Natural killer cell (primary cell): ENCODE results near the gene USP11. TPM values are rescaled to one million over a fixed set of nuclear protein-coding genes. Genes with fewer than 3 reads are reported as not detected.

ENCODE experiments used
- ATAC-seq, 3 donors: fragments of 150-1000 bp in 2 of 3; fragments of 200-7000 bp in 1 of 3; cut with Tn5 transposase; 1 replicate in 1 of 3; 2 replicates in 2 of 3; pipeline ENCODE4 v1.10.0; 2021; ENCODE audit warnings: mild to moderate bottlenecking in 2 of 3, moderate library complexity in 2 of 3
- DNase-seq, 2 donors: peaks; one replicate each; pipeline versions ENCODE4 v3.0.0 to v3.0.0-alpha.2; 2013 to 2021; ENCODE audit warnings: mixed read lengths in 1 of 2
- H3K27ac ChIP-seq: one replicate; pipeline ENCODE4 v1.5.1; 2013; ENCODE audit warnings: mild to moderate bottlenecking, low read length
- H3K27me3 ChIP-seq: one replicate; pipeline ENCODE4 v1.6.1; 2013; ENCODE audit warnings: low read length; ENCODE audit not compliant: control insufficient read depth, insufficient read depth
- H3K36me3 ChIP-seq: one replicate; pipeline ENCODE4 v1.6.1; 2013; ENCODE audit warnings: low read length; ENCODE audit not compliant: control insufficient read depth, insufficient read depth
- H3K4me1 ChIP-seq: one replicate; pipeline ENCODE4 v1.6.1; 2013; ENCODE audit warnings: low read length; ENCODE audit not compliant: control insufficient read depth, insufficient read depth
- H3K4me3 ChIP-seq: one replicate; pipeline ENCODE4 v1.5.1; 2013; ENCODE audit warnings: low read length
- H3K9me3 ChIP-seq: one replicate; pipeline ENCODE4 v1.6.1; 2013; ENCODE audit warnings: low read length; ENCODE audit not compliant: control insufficient read depth, insufficient read depth
- H3K27ac Mint-ChIP-seq, 2 donors: one replicate each; pipeline ENCODE4 v1.8.0; 2022; ENCODE audit warnings: mild to moderate bottlenecking in 2 of 2, mixed read lengths in 2 of 2, moderate library complexity in 1 of 2
- H3K27me3 Mint-ChIP-seq, 2 donors: one replicate each; pipeline ENCODE4 v1.8.0; 2022; ENCODE audit warnings: low read depth in 2 of 2, mixed read lengths in 2 of 2
- H3K36me3 Mint-ChIP-seq: one replicate; pipeline ENCODE4 v1.8.0; 2022; ENCODE audit warnings: mixed read lengths
- H3K4me1 Mint-ChIP-seq, 2 donors: one replicate each; pipeline ENCODE4 v1.8.0; 2022; ENCODE audit warnings: mixed read lengths in 2 of 2
- H3K4me3 Mint-ChIP-seq: one replicate; pipeline ENCODE4 v1.8.0; 2022; ENCODE audit warnings: mild to moderate bottlenecking, moderate library complexity, mixed read lengths
- H3K9me3 Mint-ChIP-seq, 2 donors: one replicate each; pipeline ENCODE4 v1.8.0; 2022; ENCODE audit warnings: mixed read lengths in 2 of 2
- CTCF ChIP-seq: fragments of 200-600 bp; IDR thresholded peaks from one replicate; pipeline ENCODE4 v1.8.0; 2022; ENCODE audit warnings: antibody characterized with exemption
- WGBS: methylation state at CpG from one replicate; pipeline ENCODE4 v1.1.7; 2013; ENCODE audit warnings: missing lambda C conversion rate; ENCODE audit not compliant: insufficient coverage; 5-methylcytosine and 5-hydroxymethylcytosine counted together
- intact Hi-C: fragments of 100-400 bp; cut with micrococcal nuclease; formaldehyde crosslinking; loops from one replicate; pipeline ENCODE4 v1.14.2; 2022
- total RNA-seq, 4 donors: library from RNA; stranded (reverse); fragments of 120-200 nt in 1 of 4; gene quantifications; one replicate each; pipeline versions ENCODE4 v1.2.3 to v1.2.4, GENCODE V29; 2013 to 2022

The USP11 gene
- total RNA-seq, 3 donors from 2014 or later (not counting 1 experiment from before 2014, with no cell fraction given) = 107 to 131 (median 108) TPM

DNA sequence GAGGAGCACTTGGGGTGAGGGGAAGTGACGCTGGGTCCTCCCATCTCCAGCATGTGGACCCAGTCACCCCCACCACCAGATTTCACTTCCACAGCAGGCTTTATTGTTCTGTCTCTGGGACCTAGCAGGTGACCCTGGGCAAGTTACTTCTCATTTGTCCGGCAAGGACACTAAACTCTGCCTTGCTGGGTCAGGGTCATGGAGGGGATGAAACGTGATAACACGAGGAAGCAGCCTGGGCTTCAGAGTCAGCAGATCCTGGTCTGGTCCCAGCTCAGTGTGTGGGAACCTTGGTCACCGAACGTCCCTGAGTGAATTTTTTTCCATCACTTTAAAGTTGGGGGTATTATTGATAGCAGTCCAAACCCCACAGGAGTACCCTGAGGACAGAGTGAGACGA, 35.3 kb upstream of the USP11 start:
- peaks cover 46 to 51% of the 10 kb centered on the region in 2 donors for H3K4me1 Mint-ChIP-seq
- no peak overlapping the region for H3K4me3 Mint-ChIP-seq
- TF ChIP-seq CTCF = no peak
- no peaks in the 10 kb centered on the region for H3K27me3 Mint-ChIP-seq
- Histone ChIP-seq H3K27ac (no peak overlapping the region), H3K27me3 (no peaks in the 10 kb centered on the region), H3K9me3 (no peaks in the 10 kb centered on the region), H3K4me3 (no peak overlapping the region), H3K36me3 (peaks cover 36% of the 10 kb centered on the region), H3K4me1 (peaks cover 49% of the 10 kb centered on the region)
- ATAC-seq (no peak), DNase-seq (no peak)
- H3K36me3 Mint-ChIP-seq = peaks cover 14% of the 10 kb centered on the region
- WGBS = 80% methylated on average over 6 of the region's 7 CpGs
- no peaks in the 10 kb centered on the region for H3K9me3 Mint-ChIP-seq
- intact Hi-C loops = loop anchor here (10.0 kb wide), 1 partner anchor 637 kb away; the partner anchor contains the start of gene ZNF81
- H3K27ac Mint-ChIP-seq = peak overlapping the region; percentile 93 to 98

GRCh38 chrX:47198026-47198686, 34.7 kb upstream of the USP11 start:
- peaks cover 42% of the 10 kb centered on the region for H3K36me3 ChIP-seq
- no peaks in the 10 kb centered on the region for H3K27me3 ChIP-seq
- no peak overlapping the region for H3K4me3 ChIP-seq
- no peak for TF ChIP-seq CTCF
- H3K27me3 Mint-ChIP-seq = no peaks in the 10 kb centered on the region
- no peak for DNase-seq
- peaks cover 45% of the 10 kb centered on the region for H3K4me1 ChIP-seq
- peaks cover 45 to 49% of the 10 kb centered on the region in 2 donors for H3K4me1 Mint-ChIP-seq
- H3K4me3 Mint-ChIP-seq = no peak overlapping the region
- intact Hi-C loops = loop anchor here (10.0 kb wide), 1 partner anchor 637 kb away; the partner anchor contains the start of gene ZNF81
- H3K9me3 ChIP-seq = no peaks in the 10 kb centered on the region
- peaks cover 14% of the 10 kb centered on the region for H3K36me3 Mint-ChIP-seq
- no peak for ATAC-seq
- peak overlapping the region; percentile 36 to 51 for H3K27ac Mint-ChIP-seq
- WGBS = 90% methylated on average over 4 of the region's 10 CpGs
- no peaks in the 10 kb centered on the region for H3K9me3 Mint-ChIP-seq
- no peak overlapping the region for H3K27ac ChIP-seq

- Mint-ChIP-seq H3K4me1 (peaks cover 40 to 43% of the 10 kb centered on the region in 2 donors), H3K9me3 (no peaks in the 10 kb centered on the region), H3K4me3 (no peak overlapping the region), H3K36me3 (peaks cover 14% of the 10 kb centered on the region), H3K27me3 (no peaks in the 10 kb centered on the region), H3K27ac (peak overlapping the region; percentile 36 to 51)
- DNase-seq (no peak), ATAC-seq (no peak)
- Histone ChIP-seq H3K4me3 (no peak overlapping the region), H3K36me3 (peaks cover 46% of the 10 kb centered on the region), H3K4me1 (peaks cover 41% of the 10 kb centered on the region), H3K9me3 (no peaks in the 10 kb centered on the region), H3K27me3 (no peaks in the 10 kb centered on the region), H3K27ac (no peak overlapping the region)
- intact Hi-C loops = loop anchor here (10.0 kb wide), 1 partner anchor 636 kb away; the partner anchor contains the start of gene ZNF81
- 95% methylated on average over 12 of the region's 15 CpGs for WGBS
- TF ChIP-seq CTCF = no peak
These were observed 34.1 kb upstream of the USP11 start for GRCh38 chrX:47198687-47199080.
